ENCODE results near the gene LRP6.

- no peak for TF ChIP-seq ELF4 (IDR thresholded peaks at IDR 0.05)
- no peak for TF ChIP-seq FOXM1 (IDR thresholded peaks at IDR 0.05; ENCODE audit: borderline replicate concordance)
- TF ChIP-seq NFRKB (IDR thresholded peaks at IDR 0.05), result no peak
- no peak for TF ChIP-seq SP1 (IDR thresholded peaks at IDR 0.05)
- no peak for TF ChIP-seq SUZ12 (IDR thresholded peaks at IDR 0.05)
- no peak for TF ChIP-seq ZNF384 (IDR thresholded peaks at IDR 0.05)
These were observed 57.8 kb downstream of the LRP6 start for GRCh38 chr12:12209043-12209442.

Measured in HEK293T (cell line).